GM21619 (cell line): Measurements from ENCODE around the gene RNF141.

Experiments
- ATAC-seq: cut with Tn5 transposase; IDR thresholded peaks from one replicate; pipeline ENCODE4 v1.9.1; 2021; ENCODE audit not compliant: unreplicated experiment

Gene RNF141

DNA sequence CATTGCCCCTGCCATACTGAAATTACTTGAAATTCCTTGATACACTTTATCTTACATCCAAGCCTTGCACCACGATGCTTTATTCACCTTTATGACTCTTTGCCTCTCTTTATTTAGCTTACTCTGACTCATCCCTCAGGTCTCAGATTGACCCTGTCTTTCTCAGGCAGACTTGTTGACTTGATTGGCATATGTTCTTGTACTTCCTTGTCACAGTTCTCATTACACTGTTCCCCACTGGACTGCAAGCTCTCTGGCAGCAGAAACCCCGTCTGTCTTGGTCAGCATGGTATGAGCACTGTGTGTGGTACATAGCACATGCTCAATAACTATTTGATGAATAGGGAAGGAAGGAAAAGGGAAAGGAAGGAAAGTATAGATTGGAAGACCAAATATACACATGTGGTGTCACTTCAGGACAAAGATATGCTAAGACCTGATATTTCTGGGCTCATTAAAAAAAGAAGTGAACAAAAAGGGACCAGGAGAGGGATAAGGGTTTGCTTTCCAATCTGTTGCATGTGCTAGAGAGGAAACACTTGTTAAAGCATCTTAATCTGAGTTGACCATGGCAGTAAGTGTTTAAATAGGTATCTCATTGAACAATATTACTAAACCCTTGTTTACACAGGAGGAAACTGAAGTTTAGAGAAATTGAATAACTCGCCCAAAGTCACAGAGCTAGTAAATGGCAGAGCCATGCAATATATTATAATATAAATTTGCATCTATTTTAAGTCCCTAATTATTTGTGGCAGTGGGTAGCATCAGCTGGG lies 20.2 kb upstream of the RNF141 start:
- no peak for ATAC-seq

DNA sequence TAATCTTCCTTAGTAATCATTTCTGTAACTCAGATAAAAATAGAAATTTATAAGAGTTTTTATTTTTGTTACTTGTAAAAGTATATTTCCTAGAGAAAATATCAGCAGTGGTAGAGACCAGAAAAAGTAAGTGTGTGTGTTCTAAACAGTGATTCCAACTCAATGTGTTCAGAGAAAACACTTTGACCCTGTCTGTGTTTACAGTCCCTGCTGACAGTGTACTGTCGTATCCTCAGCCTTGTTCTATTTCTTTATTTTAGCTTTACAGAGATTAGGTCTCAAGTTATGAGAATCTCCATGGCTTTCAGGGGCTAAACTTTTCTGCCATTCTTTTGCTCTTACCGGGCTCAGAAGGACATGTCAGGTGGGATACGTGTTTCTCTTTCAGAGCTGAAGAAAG lies 17.3 kb upstream of the RNF141 start:
- ATAC-seq = no peak

DNA sequence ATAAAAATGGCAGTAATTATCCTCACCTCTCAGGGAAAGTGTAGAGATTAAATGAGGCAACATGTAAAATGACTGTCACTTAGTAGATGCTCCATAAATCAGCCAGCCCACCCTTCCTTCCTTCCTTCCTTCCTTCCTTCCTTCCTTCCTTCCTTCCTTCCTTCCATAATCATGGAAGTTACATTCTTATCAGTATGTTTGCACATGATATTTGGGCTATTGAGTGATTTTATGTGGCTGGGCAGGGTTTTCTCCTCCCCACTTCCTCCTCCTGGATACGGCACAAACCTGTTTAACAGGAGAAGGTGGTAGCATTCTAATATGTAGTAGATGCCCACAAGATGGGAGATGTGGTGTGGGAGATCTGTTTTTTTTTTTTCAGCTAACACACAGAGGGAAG lies 15.6 kb upstream of the RNF141 start:
- ATAC-seq = no peak

DNA sequence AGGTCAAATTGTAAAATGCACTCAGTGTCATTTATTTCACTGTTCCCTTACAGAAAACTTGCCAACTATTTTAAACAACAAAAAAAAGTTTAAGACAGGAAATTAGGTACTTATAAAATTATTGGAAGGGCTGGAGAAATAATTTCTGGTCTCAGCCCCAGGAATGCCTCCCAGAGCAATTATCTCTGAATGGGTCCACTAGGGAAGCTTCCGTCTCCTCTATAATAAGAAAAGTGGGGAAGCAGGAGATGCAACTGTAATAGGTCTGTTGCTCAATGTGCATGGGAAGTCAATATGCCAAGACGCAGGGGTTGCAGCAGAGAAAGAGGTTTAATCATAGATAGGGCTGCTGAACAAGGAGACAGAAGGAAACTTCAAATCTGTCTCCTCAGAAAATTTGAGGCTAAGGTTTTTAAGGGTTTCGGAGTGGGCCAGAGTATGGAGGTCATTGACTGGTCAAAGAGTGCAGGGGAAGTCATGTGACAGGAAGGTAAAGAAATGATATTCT lies 10.9 kb upstream of the RNF141 start:
- no peak for ATAC-seq

DNA sequence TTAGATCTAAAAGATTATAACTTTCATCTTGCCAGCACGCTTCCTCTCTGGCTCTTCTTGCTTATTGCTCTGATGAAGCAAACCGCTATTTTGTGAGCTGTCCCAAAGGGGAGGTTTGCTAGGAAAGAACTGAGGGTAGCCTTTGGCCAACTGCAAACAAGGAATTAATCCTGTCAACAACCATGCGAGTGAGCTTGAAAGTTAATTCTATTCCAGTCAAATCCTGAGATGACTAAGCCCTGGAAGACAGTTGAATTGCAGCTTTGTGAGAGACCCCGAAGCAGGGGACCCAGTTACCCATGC lies 10.3 kb upstream of the RNF141 start:
- ATAC-seq = no peak

DNA sequence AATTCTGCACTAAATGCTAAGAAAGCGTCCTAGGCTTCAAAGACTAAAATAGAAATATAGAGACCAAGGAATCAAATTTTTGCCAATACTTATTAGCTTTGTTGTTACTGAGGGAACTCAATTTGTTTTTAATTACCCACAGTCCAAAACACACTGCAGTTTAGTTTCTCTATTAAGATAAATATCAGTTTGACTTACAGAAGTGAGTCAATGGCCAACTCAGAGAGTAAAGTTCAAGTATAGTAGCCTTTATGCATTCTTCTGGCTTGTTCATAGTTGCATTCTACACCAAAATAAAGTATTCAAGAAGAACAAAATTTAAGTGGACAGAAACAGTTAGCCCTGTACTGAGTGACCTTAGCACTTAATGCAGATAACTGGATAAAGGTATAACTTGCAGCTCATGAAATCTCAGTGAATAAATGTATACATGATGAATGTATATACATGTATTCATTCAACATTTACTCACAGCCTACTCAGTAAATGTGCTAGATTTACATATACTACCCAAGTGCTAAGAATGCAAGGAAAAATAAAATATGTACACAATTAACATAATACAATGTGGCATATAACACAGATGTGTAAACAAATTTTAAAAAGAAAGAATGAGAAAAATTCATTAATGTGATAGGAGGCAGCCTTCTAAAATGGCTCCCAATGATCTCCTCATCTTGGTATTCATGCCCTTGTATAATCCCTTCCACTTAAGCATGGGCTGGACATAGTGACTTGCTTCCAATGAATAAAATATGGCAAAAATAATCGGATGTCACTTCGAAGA lies 9.7 kb upstream of the RNF141 start:
- ATAC-seq = no peak

DNA sequence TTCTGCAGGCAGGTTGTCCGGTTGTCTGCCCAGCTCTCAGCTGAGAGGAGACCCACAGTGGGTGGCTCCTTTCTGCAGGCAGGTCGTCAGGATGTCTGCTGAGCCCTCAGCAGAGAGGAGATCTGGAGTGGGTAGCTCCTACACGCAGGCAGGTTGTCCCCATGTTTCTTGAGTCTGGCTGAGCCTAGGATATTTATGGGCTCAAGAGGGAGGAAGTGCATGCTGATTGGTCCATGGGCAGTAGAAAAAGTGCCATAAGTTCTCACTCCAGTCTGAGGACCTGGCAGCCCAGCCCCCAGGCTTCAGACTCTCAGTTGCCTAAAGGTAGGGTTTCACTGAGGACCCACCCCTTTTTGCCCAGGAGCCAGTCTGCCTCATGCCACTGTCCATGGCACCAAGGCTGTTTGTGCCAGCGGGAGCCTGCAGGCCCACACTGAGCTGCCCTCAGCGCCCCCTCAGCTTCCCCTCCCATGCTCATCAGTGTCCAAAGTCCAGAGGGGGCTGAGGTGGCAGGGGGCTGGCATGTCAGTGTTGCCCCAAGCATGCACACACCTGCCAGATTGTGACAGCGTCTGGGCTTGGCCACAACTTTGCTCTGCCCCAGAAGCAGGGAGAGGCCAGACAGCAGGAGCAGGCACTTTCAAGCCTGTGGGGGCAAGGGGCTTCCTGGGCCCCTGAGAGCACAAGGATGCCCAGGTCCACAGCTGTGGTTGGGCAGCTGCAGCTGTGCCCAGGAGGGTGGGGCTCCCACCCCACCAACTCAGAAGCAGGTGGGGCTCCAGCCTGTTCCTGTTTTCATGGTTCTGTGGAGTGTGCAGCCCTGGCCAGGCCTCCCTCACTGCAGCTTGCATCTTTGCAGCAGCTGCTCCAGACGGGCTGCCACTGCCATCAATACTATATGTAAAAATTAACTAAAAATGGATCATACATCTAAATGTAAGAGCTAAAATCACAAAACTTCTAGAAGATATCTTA lies 3.8 kb upstream of the RNF141 start:
- no peak for ATAC-seq

DNA sequence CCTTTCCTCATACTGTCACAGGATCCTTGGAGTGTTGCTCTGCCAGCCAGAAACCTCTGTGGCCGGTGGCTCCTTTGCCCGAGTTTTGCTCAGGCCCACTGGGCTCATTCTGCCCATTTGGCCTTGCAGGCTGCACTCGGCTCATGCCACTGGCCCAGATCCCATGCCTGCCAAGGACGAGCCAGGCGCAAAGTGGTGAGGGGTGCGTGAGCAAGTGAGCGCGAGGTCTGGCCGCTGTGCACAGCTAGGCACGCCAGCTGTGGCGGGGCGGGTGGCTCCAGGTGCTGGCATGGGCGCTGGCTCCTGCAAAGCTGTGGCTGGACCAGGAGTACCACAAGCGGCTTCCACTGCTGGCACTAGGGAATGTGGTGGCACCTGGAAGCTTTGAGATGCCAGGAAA lies 2.8 kb upstream of the RNF141 start:
- no peak for ATAC-seq

DNA sequence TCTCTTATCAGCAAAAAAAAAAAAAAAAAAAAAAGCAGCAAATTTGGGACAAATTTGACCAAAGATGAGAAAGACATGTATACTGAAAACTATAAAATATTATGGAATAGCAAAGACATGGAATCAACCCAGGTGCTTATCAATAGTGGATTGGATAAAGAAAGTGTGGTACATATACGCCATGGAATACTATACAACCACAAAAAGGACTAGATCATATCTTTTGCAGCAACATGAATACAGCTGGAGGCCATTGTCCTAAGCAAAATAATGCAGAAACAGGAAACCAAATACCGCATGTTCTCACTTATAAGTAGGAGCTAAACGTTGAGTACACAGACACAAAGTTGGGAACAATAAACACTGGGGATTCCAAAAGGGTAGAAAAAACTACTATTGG lies 1.8 kb upstream of the RNF141 start:
- ATAC-seq = no peak

DNA sequence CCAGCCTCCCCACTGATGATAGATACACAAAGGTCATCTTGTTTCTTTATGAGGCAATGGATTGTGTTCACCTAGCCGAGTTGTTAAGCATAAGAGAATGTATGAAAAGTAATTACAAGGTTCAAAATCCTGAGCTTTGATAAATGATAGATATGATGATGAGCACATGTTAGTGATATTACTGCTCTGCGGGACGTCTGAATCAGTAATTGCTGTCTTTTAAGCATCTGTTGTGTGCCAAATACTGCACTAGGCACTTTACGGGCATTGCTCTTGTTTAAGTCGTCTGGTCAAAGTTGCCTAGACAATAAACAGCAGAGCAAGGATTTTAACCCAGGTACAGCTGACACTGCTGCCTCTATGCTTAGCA lies 559 bp upstream of the RNF141 start:
- no peak for ATAC-seq

DNA sequence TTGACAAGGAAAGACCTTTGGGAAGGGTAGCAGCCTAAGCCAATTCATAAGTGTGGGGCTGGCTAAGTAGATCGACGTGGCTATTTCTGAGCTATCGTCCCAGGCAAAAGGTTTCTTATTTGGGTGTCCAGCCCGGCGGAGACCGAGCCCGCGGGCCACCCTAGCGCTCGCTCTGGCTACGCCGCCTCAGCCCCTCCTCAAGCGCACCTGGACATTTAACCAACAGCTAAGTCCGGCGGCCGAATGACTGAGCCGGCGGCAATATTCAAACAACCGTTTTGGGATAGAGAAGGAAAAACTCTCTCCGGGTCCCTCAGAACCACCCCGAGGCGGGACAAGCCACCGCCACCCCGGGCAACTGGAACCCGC lies 457 bp downstream of the RNF141 start:
- peak; percentile 18 for ATAC-seq

DNA sequence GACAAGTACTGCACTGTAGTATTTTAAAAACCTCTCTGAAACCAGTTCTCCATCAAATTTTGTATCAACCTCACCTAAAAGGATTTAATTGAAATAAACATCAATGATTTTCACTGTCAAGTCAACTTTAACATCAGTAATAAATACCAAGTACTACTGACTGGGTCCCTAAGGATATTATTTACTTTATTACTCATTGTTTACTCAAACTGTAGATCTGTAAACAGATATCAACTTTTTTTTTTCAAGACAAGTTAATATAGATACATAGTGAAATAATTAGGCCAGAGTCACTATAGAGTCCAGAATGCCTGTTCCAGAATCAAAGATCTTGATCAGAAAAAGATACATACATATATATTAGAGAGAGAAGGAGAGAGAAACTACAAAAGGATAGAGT lies 1.6 kb downstream of the RNF141 start:
- ATAC-seq = no peak

DNA sequence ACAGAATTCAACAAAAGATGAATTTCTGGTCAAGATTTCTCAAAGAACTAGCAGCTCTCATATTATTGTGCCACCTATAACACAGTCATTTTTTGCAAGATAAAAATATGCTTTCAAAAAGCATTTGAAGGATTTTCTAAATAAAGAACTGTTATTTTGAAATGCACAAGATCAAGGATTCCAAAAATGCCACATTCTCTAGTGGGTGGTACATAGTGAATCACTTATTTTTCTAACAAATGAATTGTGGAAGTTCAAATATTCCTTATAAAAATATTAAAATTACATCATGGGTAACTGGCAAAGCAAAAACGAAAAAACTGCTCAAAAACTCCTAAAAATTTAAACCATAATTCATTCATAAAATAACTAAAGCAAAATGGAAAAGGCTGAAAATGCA lies 2.1 kb downstream of the RNF141 start:
- ATAC-seq = no peak

DNA sequence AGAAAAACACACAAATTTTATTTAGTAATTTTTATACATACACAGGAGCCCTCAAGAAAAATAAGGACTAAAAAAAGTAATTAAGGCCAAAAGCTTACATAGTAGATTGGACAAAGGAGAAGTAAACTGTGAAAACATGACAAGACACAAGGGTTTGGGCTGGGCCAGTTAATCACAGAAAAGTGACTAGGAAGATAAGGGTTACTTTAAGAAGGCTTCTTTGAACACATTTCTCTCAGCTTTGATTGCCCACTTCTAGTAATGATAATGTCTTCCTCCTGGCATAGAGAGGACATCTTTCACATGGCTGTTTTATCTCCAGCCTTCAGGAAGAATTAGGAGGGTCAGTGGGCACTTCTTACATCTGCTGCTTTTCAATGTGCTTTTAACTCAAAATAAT lies 3.4 kb downstream of the RNF141 start:
- no peak for ATAC-seq

DNA sequence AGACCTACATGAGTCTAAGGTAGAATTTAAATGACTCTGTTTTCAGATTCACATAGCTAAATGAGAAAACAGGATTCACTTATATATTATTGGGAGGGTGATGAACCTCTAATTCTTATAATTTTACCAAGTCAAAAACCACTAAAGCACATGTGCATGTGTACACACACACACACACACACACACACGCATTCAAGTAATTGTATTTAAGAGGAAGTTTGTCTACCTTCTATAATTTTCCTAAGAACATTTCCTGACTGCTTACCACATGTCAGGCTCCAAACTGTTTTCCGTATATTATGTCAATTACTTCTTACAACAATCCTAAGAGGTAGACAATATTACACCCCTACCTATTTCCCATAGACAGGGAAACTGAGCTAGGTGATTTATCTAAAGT lies 6.7 kb downstream of the RNF141 start:
- ATAC-seq = no peak

DNA sequence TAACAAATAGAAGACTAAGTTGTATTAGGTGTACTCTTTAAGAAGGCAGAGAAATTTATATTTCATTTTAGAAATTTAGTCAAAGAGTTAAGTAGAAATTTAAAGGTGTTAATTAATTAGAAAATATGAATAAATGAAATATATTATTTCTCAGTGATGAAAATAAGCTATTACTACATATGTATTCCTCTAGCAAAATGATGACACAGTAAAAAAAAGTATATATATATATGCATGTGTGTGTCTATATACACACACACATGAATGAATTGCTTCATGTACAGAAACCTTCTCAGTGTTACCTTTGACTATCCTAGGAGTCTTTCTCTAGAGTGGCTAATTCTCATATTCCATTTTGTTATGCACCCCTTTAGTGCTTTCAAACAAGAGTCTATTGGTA lies 7.7 kb downstream of the RNF141 start:
- ATAC-seq = no peak

DNA sequence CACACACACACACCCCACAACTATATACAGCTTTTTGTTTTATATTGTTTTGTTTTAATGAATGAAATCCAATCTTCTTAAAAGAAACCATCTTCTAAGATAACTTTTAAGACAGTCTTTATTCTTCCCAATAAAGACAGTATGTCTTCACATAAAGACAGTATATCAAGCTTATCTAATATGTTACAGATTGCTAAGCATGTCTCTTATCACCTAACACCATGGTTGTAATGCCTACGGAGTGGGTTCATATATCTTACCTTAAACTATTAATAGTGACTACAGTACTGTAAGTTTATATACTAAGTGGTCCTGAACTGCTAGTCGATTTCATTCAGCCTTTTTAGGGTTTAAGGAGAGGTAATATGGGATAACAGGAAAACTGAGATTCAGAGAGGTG lies 8.5 kb downstream of the RNF141 start:
- no peak for ATAC-seq

DNA sequence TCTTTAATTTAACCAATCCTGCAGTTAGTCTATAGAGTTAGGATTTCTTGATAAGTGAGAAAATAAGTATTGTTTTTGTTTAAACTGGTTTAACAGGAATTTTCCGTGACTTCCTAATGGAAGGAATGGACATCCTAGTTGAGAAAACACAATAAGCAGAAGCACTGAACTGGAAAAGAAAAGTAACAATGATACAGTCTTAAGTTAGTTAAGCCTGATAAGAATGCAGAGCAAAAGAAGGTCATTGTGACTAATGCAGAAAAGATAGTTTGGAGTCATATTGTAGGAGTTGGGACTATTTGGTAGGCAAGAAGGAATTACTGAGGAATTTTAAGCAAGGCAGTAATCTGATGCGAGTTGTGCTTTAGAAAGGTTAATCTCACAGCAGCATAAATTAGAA lies 11.7 kb downstream of the RNF141 start:
- ATAC-seq = no peak

DNA sequence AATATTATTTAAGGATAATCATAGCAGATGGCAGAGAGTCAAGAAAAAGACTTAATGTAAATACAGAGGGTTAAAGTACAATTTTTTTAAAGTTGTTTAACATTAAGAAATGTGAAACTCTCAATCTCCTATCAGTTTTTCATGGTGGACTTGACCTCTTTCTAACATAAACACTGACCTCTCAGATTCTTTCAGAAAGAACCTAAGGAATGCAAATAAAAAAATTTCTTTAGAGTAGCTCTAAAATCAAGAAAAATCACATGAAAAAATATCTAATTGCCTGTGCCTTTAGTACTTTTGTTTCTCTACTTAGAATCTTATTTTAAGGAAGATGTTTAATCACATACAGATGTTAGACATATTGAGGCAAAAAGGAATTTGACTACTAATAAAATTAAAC lies 12.9 kb downstream of the RNF141 start:
- ATAC-seq = no peak

DNA sequence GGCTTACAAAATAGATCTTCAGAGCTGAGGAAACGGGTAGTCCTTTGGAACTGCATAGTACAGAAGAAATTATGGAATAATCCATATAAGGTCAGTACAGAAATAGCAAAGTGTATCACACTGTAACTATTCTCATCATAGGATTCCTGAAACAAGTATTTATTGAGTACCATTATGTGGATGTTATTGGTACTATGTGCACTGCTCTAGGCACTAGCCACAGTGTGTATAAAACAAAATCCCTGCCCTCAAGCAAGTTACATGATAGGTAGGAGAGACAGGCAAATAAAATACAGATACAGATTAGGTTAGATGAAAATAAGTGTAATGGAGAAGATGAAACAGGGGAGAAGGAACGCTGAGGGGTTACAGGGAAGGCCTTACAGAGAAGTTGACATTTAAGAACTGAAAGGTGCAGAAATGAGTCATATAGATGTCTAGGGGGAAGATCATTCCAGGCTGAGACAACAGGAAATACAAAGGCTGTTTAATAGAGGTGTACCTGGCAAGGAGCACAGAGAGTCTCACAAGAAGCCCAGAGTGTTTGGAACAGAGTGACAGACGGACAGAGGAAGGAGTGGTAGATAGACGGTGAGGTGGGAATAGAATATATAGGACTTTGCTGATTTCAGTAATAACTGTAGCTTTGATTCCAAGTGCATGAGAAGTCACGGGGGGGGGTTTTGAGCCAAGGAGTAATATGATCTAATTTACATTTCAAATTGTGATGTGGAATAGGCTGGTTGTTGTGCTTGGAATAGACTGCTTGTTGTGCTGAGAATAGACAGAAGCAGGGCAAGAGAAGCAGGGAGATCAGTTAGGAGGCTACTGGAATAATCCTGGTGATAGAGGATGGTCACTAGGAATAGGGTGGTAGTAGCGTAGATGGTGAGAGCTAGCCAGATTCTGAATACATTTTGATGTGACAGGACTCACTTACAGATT lies 13.7 kb downstream of the RNF141 start:
- ATAC-seq = peak; percentile 90
